Measurements from ENCODE around the gene FAM193B. TPM values are rescaled to one million over a fixed set of nuclear protein-coding genes. Genes with fewer than 3 reads are reported as not detected.
A peak's percentile ranks its signal among the peaks of the same experiment; 100 is the strongest.

Gene FAM193B
- total RNA-seq, 2 donors from 2014 or later: 52.1 to 56.1 TPM

GRCh38 chr5:177508221-177508611, 46.1 kb downstream of the FAM193B start:
- intact Hi-C loops (cut with DNase I, micrococcal nuclease): no loop called here
- no peak for DNase-seq
- no peak for ATAC-seq

- ATAC-seq (no peak), DNase-seq (no peak)
- intact Hi-C loops (cut with DNase I, micrococcal nuclease): no loop called here
Measured at GRCh38 chr5:177507596-177508220, 46.7 kb downstream of the FAM193B start.

- intact Hi-C loops (cut with DNase I, micrococcal nuclease): no loop called here
- ATAC-seq (no peak), DNase-seq (no peak)
Measured at GRCh38 chr5:177507165-177507564, 47.2 kb downstream of the FAM193B start.

GRCh38 chr5:177505075-177505474, 49.3 kb downstream of the FAM193B start:
- intact Hi-C loops (cut with DNase I, micrococcal nuclease): no loop called here
- ATAC-seq (no peak), DNase-seq (no peak)

GRCh38 chr5:177504086-177505056, 50.0 kb downstream of the FAM193B start:
- intact Hi-C loops (cut with DNase I, micrococcal nuclease): loop anchor here in 1 of 2 donors (5.0 kb wide), 1 partner anchor 112 kb away; no protein-coding TSS in a partner anchor
- DNase-seq: no peak
- no peak for ATAC-seq

- intact Hi-C loops (cut with DNase I, micrococcal nuclease): loop anchor here in 1 of 2 donors (5.0 kb wide), 1 partner anchor 111 kb away; no protein-coding TSS in a partner anchor
- no peak for ATAC-seq
- DNase-seq: no peak
Measured at GRCh38 chr5:177503351-177504085, 50.8 kb downstream of the FAM193B start.

GRCh38 chr5:177502886-177503285, 51.5 kb downstream of the FAM193B start:
- no peak for DNase-seq
- intact Hi-C loops (cut with DNase I, micrococcal nuclease): loop anchor here in 1 of 2 donors (5.0 kb wide), 1 partner anchor 111 kb away; no protein-coding TSS in a partner anchor
- no peak for ATAC-seq

- intact Hi-C loops (cut with DNase I, micrococcal nuclease): loop anchor here in 1 of 2 donors (5.0 kb wide), 1 partner anchor 110 kb away; no protein-coding TSS in a partner anchor
- DNase-seq (no peak), ATAC-seq (no peak)
Measured at GRCh38 chr5:177501874-177502678, 52.3 kb downstream of the FAM193B start.

- DNase-seq (peak; percentile 84 to 97), ATAC-seq (peak; percentile 30)
- intact Hi-C loops (cut with DNase I, micrococcal nuclease): loop anchor here in 1 of 2 donors (5.0 kb wide), 1 partner anchor 109 kb away; no protein-coding TSS in a partner anchor
Measured at GRCh38 chr5:177500685-177501522, 53.5 kb downstream of the FAM193B start.

GRCh38 chr5:177499842-177500241, 54.5 kb downstream of the FAM193B start:
- DNase-seq (no peak), ATAC-seq (no peak)
- intact Hi-C loops (cut with DNase I, micrococcal nuclease): loop anchor here in 1 of 2 donors (5.0 kb wide), 1 partner anchor 108 kb away; no protein-coding TSS in a partner anchor

GRCh38 chr5:177498013-177498787, 56.2 kb downstream of the FAM193B start:
- intact Hi-C loops (cut with DNase I, micrococcal nuclease): no loop called here
- DNase-seq (peak in 1 of 2 donors; percentile 57), ATAC-seq (peak; percentile 19)

GRCh38 chr5:177497292-177498012, 56.9 kb downstream of the FAM193B start, which contains the start of gene PDLIM7:
TSS of gene PDLIM7 (minus strand) at chr5:177497604. CDS start at chr5:177496512, 1,092 bp downstream.
- ATAC-seq (peak; percentile 89), DNase-seq (peak; percentile 96 to 98)

GRCh38 chr5:177496727-177497291, 57.6 kb downstream of the FAM193B start:
- peak; percentile 2 for ATAC-seq
- DNase-seq: peak; percentile 54 to 81
- intact Hi-C loops (cut with DNase I, micrococcal nuclease): no loop called here

More at GRCh38 chr5:177497292-177498012, 56.9 kb downstream of the FAM193B start, which contains the start of gene PDLIM7:
- intact Hi-C loops (cut with DNase I, micrococcal nuclease): no loop called here

GRCh38 chr5:177496070-177496726, 58.2 kb downstream of the FAM193B start:
- DNase-seq (no peak), ATAC-seq (no peak)
- intact Hi-C loops (cut with DNase I, micrococcal nuclease): no loop called here

Data from left colon (tissue), 2 donors.